PC-3 (cell line): ENCODE data around the gene LSM12. TPM values are rescaled to one million over a fixed set of nuclear protein-coding genes. Genes with fewer than 3 reads are reported as not detected.
A peak's percentile ranks its signal among the peaks of the same experiment; 100 is the strongest.

Source experiments
- ATAC-seq: fragments of 200-7000 bp; cut with Tn5 transposase; 2 replicates; pipeline ENCODE4 v1.9.1; 2020; ENCODE audit warnings: mild to moderate bottlenecking, moderate library complexity
- BruUV-seq: library from RNA; stranded (reverse); fragments of 400-500 nt; replicated peaks from 2 replicates; lab custom pipeline; 2021; lab: Mats Ljungman, UMichigan
- CTCF ChIA-PET: fragments of 300-600 bp; sonication (Branson Sonifier 250); formaldehyde crosslinking; loops from one replicate; lab custom pipeline; 2022; ENCODE audit warnings: antibody characterized with exemption; lab: Charles Lee
- POLR2A ChIA-PET: fragments of 300-600 bp; sonication (Branson Sonifier 250); formaldehyde crosslinking; loops from one replicate; lab custom pipeline; 2022; ENCODE audit warnings: antibody characterized with exemption; ENCODE audit not compliant: unreplicated experiment; lab: Charles Lee
- DNase-seq: peaks from one replicate; pipeline ENCODE4 v3.0.0-alpha.2; 2015
- H2AFZ ChIP-seq: fragments of 300-600 bp; sonication (generic); 2 replicates; pipeline ENCODE4 v1.6.0; 2016; ENCODE audit warnings: antibody characterized with exemption, low read length
- H3F3A ChIP-seq: fragments of 300-600 bp; sonication (generic); one replicate; pipeline ENCODE4 v1.6.0; 2017; ENCODE audit warnings: antibody characterized with exemption, low read length, control low read depth, mild to moderate bottlenecking; ENCODE audit not compliant: unreplicated experiment
- H3K27ac ChIP-seq: fragments of 300-600 bp; sonication (generic); 2 replicates; pipeline ENCODE4 v1.5.1; 2016; ENCODE audit warnings: mild to moderate bottlenecking, low read length
- H3K27me3 ChIP-seq: fragments of 300-600 bp; sonication (generic); 2 replicates; pipeline ENCODE4 v1.6.1; 2016; ENCODE audit warnings: low read length, mixed read lengths
- H3K36me3 ChIP-seq: fragments of 300-600 bp; sonication (generic); 2 replicates; pipeline ENCODE4 v1.6.1; 2016; ENCODE audit warnings: low read depth, mixed run types, low read length, mixed read lengths
- H3K4me1 ChIP-seq: fragments of 300-600 bp; sonication (generic); 2 replicates; pipeline ENCODE4 v1.5.1; 2016; ENCODE audit warnings: low read length; ENCODE audit not compliant: insufficient read depth
- H3K4me2 ChIP-seq: fragments of 300-600 bp; sonication (generic); 2 replicates; pipeline ENCODE4 v1.6.0; 2016; ENCODE audit warnings: low read length
- H3K4me3 ChIP-seq: fragments of 300-600 bp; sonication (generic); 2 replicates; pipeline ENCODE4 v1.5.1; 2016; ENCODE audit warnings: mild to moderate bottlenecking, low read length, mixed read lengths
- H3K79me2 ChIP-seq: fragments of 300-600 bp; sonication (generic); 2 replicates; pipeline ENCODE4 v1.6.1; 2017; ENCODE audit warnings: low read length, mixed read lengths
- H3K9ac ChIP-seq: fragments of 300-600 bp; sonication (generic); 2 replicates; pipeline ENCODE4 v1.6.0; 2016; ENCODE audit warnings: mild to moderate bottlenecking, low read length
- H3K9me2 ChIP-seq: fragments of 300-600 bp; sonication (generic); replicated peaks from 2 replicates; pipeline ENCODE4 v1.6.1; 2016; ENCODE audit warnings: mixed run types, low read length, mixed read lengths
- H3K9me3 ChIP-seq: fragments of 300-600 bp; sonication (generic); 2 replicates; pipeline ENCODE4 v1.6.1; 2016; ENCODE audit warnings: low read length, mixed read lengths
- H4K20me1 ChIP-seq: fragments of 300-600 bp; sonication (generic); 2 replicates; pipeline ENCODE4 v1.6.1; 2016; ENCODE audit warnings: low read length, mixed read lengths
- EZH2 ChIP-seq: fragments of 300-600 bp; sonication (generic); IDR thresholded peaks from one replicate; pipeline ENCODE4 v1.6.1; 2017; ENCODE audit warnings: antibody characterized with exemption, mild to moderate bottlenecking, low read length; ENCODE audit not compliant: unreplicated experiment
- EZH2phosphoT487 ChIP-seq: fragments of 300-600 bp; sonication (generic); IDR thresholded peaks from 2 replicates; pipeline ENCODE4 v1.6.1; 2018; ENCODE audit warnings: mild to moderate bottlenecking, antibody characterized with exemption, low read length, borderline replicate concordance
- intact Hi-C: fragments of 100-400 bp; cut with micrococcal nuclease; formaldehyde crosslinking; loops from 2 replicates; pipeline ENCODE4 v1.9.0; 2023
- total RNA-seq: library from RNA; depleted of rRNA; stranded (reverse); fragments of >200 nt; gene quantifications from 2 replicates; pipeline ENCODE4 v1.2.3, GENCODE V29; 2014
- TF ChIP-seq, protein P1 (sequence below): fragments of 300-600 bp; sonication (generic); conservative IDR thresholded peaks from 2 replicates; pipeline ENCODE4 v1.5.1; 2017; ENCODE audit warnings: antibody characterized with exemption, low read depth, mild to moderate bottlenecking, low read length

The LSM12 gene
- total RNA-seq, 1 experiment from 2014 or later = 118 TPM

DNA sequence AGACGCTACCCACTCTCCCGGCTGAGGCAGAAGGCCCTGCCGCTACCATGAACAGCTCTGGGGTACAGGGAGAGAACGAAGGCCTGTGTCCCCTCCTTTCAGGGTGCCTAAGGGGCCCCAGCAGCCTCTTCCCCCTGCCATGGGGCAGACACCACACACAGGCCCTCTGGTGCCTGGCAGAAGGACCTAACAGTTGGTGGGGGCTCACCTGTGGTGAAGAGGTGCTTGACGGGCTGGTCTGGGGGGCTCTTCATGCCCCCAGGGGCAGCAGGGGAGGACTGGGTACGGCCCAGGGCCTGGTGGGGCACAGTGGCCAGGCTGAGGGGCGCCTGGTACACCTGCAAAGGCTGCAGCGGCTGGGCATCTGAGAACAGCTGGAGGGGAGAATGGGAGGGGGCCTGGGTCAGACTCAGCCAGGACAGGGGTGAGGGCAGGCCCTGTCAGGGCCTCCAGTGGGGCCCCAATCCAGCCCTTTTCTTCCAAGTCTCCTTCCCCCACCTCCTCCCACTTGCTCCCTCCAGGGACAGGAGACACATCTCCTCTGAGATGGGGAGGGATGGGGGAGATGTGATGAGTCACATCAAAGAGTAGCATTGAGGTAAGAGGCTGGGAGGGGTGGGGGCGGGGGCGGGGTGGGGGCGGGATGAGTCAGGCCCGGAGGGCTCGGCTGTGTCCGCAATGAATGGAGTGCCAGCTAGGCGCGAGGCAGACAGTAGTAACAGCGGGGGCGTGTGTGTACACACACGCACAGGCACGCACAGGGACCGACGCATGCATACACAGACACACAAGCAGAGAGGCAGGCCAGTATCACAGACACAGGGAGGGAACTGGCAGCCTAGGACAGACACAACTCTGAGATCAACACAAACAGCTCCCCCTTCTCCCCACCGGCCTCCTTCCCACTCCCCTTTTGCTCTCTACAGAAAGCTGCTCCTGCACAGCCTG, 20.2 kb upstream of the LSM12 start:
- H3K9me3 ChIP-seq = no peaks in the 10 kb centered on the region
- DNase-seq (peak; percentile 92), ATAC-seq (peak; percentile 87)
- no peaks in the 10 kb centered on the region for H3K27me3 ChIP-seq
- H3F3A ChIP-seq = peaks cover 3% of the 10 kb centered on the region
- H3K79me2 ChIP-seq = no peaks in the 10 kb centered on the region
- peaks cover 18% of the 10 kb centered on the region for H3K4me1 ChIP-seq
- TF ChIP-seq EZH2 = no peak
- TF ChIP-seq, protein P1, sequence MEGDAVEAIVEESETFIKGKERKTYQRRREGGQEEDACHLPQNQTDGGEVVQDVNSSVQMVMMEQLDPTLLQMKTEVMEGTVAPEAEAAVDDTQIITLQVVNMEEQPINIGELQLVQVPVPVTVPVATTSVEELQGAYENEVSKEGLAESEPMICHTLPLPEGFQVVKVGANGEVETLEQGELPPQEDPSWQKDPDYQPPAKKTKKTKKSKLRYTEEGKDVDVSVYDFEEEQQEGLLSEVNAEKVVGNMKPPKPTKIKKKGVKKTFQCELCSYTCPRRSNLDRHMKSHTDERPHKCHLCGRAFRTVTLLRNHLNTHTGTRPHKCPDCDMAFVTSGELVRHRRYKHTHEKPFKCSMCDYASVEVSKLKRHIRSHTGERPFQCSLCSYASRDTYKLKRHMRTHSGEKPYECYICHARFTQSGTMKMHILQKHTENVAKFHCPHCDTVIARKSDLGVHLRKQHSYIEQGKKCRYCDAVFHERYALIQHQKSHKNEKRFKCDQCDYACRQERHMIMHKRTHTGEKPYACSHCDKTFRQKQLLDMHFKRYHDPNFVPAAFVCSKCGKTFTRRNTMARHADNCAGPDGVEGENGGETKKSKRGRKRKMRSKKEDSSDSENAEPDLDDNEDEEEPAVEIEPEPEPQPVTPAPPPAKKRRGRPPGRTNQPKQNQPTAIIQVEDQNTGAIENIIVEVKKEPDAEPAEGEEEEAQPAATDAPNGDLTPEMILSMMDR = no peak
- TF ChIP-seq EZH2phosphoT487 = 0 out of 2 replicates have a peak, but pooled peaks have one; percentile 6
- no peak overlapping the region for H2AFZ ChIP-seq
- H3K4me2 ChIP-seq = peak overlapping the region; percentile 73
- peak overlapping the region; percentile 63 for H3K9ac ChIP-seq
- BruUV-seq = no TSS peak
- CTCF ChIA-PET = interaction anchor here (0.6 to 1.2 kb wide), 3 partner anchors 29 to 82 kb away, joined by 4 to 5 read pairs (median 5); partner anchors contain the start of gene HDAC5
- peak overlapping the region; percentile 79 for H3K27ac ChIP-seq
- peak overlapping the region; percentile 17; the same call in 1 of the 2 replicates for H3K4me3 ChIP-seq
- no peaks in the 10 kb centered on the region for H3K9me2 ChIP-seq
- POLR2A ChIA-PET = interaction anchor here (0.5 to 0.7 kb wide), 2 partner anchors 20 to 84 kb away, joined by 3 to 16 read pairs; no protein-coding TSS in a partner anchor
- intact Hi-C loops = no loop called here
- H3K36me3 ChIP-seq = peaks cover 4% of the 10 kb centered on the region; the same call in 1 of the 2 replicates
- no peaks in the 10 kb centered on the region for H4K20me1 ChIP-seq

DNA sequence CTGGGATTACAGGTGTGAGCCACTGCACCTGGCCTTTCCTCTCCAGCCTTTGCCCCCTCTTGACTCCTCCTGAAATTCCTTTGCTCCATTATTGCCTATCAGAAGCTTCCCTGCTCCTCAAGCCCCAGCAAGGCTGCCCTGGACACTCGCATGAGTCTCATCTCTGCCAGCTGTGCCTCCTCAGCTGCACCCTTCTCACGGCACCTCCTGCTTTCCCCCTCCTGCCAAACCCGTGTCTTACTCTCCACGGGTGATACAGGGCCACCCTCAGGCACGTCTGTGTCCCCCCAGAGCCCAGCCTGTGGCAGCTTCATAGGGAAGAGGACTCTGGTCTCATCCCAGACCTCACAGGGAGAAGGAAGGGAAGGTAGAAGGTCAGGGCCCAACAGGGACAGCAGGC, 19.4 kb upstream of the LSM12 start:
- DNase-seq = no peak
- H3K9me3 ChIP-seq = no peaks in the 10 kb centered on the region
- ChIA-PET POLR2A (no interaction called here), CTCF (no interaction called here)
- no peak overlapping the region for H3K4me2 ChIP-seq
- no peaks in the 10 kb centered on the region for H3K27me3 ChIP-seq
- H4K20me1 ChIP-seq = no peaks in the 10 kb centered on the region
- peaks cover 18% of the 10 kb centered on the region for H3K4me1 ChIP-seq
- H3K9me2 ChIP-seq = no peaks in the 10 kb centered on the region
- H3K27ac ChIP-seq = peak overlapping the region; percentile 79
- no peak for TF ChIP-seq EZH2
- no peak for TF ChIP-seq EZH2phosphoT487
- TF ChIP-seq, protein P1 = no peak
- H3K4me3 ChIP-seq = no peak overlapping the region
- H2AFZ ChIP-seq = no peak overlapping the region
- H3K79me2 ChIP-seq = no peaks in the 10 kb centered on the region
- peaks cover 4% of the 10 kb centered on the region; the same call in 1 of the 2 replicates for H3K36me3 ChIP-seq
- BruUV-seq = no TSS peak
- ATAC-seq = no peak
- H3F3A ChIP-seq = peaks cover 3% of the 10 kb centered on the region
- H3K9ac ChIP-seq = peak overlapping the region; percentile 63
- intact Hi-C loops = no loop called here
